Measurements from ENCODE around the gene D2HGDH. TPM values are rescaled to one million over a fixed set of nuclear protein-coding genes. Genes with fewer than 3 reads are reported as not detected.

The D2HGDH gene
- total and polyA plus RNA-seq, 2 of the 13 experiments (the other 11 are each of a cell fraction or from before 2014, with no cell fraction given): 19.2 to 20.3 TPM

DNA sequence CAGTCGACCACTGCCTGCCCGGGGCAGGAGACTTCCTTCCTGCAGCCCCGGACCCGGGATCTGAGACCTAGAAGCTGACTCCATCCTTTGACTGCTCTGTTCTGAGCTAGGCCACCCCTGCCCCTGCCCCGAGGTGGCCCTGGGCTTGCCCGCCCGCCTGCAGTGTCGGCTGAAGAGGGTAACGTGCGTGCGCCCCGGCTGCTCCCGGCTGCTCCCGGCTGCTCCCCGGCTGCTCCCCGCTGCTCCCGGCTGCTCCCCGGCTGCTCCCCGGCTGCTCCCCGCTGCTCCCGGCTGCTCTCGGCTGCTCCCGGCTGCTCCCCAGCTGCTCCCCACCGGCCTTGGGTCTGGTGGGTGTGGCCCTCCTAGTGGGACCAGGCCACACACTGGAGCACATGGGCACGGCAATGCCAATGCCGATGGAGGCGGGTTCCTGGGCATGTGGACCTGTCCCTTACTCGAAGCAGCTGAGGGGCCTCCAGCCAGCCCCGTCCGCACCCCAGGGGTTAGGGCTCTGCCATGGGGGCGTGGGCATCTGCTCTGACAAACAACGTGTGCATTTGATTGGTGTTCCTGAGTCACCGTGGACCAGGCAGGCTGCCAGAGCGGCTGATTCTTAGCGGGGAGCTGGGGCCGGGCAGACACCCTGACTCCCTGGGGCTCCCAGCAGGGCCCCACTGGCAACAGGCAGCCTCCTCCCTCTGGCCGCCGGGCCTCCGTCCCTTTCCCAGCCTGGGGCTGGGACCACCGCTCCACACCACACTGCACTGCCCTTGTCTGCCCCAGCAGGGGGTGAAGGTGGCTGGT is 40.2 kb downstream of the D2HGDH start (continued):
- TF ChIP-seq, protein P1, sequence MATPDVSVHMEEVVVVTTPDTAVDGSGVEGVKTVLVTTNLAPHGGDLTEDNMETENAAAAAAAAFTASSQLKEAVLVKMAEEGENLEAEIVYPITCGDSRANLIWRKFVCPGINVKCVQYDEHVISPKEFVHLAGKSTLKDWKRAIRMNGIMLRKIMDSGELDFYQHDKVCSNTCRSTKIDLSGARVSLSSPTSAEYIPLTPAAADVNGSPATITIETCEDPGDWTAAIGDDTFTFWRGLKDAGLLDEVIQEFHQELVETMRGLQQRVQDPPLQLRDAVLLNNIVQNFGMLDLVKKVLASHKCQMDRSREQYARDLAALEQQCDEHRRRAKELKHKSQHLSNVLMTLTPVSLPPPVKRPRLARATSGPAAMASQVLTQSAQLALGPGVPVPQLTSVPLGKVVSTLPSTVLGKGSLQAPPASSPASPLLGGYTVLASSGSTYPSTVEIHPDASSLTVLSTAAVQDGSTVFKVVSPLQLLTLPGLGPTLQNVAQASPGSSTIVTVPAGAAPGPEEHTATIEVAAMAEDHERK (CRISPR knock-in tag; IDR thresholded peaks at IDR 0.05; ENCODE audit: low read depth): no peak
- no peak; the same call in 1 of the 2 replicates for TF ChIP-seq HMG20A (CRISPR knock-in tag; IDR thresholded peaks at IDR 0.05; ENCODE audit: borderline replicate concordance)
- no peak for TF ChIP-seq SOX5 (CRISPR knock-in tag; IDR thresholded peaks at IDR 0.05; ENCODE audit: borderline replicate concordance)
- TF ChIP-seq ZNF460 (CRISPR knock-in tag; IDR thresholded peaks at IDR 0.05; ENCODE audit: borderline replicate concordance): no peak
- TF ChIP-seq, protein P2, sequence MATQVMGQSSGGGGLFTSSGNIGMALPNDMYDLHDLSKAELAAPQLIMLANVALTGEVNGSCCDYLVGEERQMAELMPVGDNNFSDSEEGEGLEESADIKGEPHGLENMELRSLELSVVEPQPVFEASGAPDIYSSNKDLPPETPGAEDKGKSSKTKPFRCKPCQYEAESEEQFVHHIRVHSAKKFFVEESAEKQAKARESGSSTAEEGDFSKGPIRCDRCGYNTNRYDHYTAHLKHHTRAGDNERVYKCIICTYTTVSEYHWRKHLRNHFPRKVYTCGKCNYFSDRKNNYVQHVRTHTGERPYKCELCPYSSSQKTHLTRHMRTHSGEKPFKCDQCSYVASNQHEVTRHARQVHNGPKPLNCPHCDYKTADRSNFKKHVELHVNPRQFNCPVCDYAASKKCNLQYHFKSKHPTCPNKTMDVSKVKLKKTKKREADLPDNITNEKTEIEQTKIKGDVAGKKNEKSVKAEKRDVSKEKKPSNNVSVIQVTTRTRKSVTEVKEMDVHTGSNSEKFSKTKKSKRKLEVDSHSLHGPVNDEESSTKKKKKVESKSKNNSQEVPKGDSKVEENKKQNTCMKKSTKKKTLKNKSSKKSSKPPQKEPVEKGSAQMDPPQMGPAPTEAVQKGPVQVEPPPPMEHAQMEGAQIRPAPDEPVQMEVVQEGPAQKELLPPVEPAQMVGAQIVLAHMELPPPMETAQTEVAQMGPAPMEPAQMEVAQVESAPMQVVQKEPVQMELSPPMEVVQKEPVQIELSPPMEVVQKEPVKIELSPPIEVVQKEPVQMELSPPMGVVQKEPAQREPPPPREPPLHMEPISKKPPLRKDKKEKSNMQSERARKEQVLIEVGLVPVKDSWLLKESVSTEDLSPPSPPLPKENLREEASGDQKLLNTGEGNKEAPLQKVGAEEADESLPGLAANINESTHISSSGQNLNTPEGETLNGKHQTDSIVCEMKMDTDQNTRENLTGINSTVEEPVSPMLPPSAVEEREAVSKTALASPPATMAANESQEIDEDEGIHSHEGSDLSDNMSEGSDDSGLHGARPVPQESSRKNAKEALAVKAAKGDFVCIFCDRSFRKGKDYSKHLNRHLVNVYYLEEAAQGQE (IDR thresholded peaks at IDR 0.05; ENCODE audit: borderline replicate concordance in 1 of 2, low read depth in 1 of 2, low read length in 2 of 2): 0 out of 4 replicates have a peak, but pooled peaks of 1 of the 2 experiments have one; percentile 18
- TF ChIP-seq ZNF790 (CRISPR knock-in tag; IDR thresholded peaks at IDR 0.05; ENCODE audit: borderline replicate concordance): 0 out of 2 replicates have a peak, but pooled peaks have one; percentile 23
- TF ChIP-seq, protein P3, sequence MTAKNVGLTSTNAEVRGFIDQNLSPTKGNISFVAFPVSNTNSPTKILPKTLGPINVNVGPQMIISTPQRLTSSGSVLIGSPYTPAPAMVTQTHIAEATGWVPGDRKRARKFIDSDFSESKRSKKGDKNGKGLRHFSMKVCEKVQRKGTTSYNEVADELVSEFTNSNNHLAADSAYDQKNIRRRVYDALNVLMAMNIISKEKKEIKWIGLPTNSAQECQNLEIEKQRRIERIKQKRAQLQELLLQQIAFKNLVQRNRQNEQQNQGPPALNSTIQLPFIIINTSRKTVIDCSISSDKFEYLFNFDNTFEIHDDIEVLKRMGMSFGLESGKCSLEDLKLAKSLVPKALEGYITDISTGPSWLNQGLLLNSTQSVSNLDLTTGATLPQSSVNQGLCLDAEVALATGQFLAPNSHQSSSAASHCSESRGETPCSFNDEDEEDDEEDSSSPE (CRISPR knock-in tag; IDR thresholded peaks at IDR 0.05): no peak
- no peak for TF ChIP-seq ZMYM2 (CRISPR knock-in tag; IDR thresholded peaks at IDR 0.05)
- TF ChIP-seq ZNF746 (CRISPR knock-in tag; IDR thresholded peaks at IDR 0.05): no peak
- TF ChIP-seq SP140L (CRISPR knock-in tag; IDR thresholded peaks at IDR 0.05; ENCODE audit: borderline replicate concordance): no peak
- TF ChIP-seq, protein P4, sequence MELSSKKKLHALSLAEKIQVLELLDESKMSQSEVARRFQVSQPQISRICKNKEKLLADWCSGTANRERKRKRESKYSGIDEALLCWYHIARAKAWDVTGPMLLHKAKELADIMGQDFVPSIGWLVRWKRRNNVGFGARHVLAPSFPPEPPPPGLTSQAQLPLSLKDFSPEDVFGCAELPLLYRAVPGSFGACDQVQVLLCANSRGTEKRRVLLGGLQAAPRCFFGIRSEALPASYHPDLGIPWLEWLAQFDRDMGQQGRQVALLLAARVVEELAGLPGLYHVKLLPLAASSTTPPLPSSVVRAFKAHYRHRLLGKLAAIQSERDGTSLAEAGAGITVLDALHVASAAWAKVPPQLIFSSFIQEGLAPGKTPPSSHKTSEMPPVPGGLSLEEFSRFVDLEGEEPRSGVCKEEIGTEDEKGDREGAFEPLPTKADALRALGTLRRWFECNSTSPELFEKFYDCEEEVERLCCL (CRISPR knock-in tag; IDR thresholded peaks at IDR 0.05; ENCODE audit: borderline replicate concordance): no peak
- TF ChIP-seq SMC3 (IDR thresholded peaks at IDR 0.05; ENCODE audit: low read length): no peak
- no peak for TF ChIP-seq TSC22D2 (CRISPR knock-in tag; IDR thresholded peaks at IDR 0.05; ENCODE audit: borderline replicate concordance)
- TF ChIP-seq, protein P5, sequence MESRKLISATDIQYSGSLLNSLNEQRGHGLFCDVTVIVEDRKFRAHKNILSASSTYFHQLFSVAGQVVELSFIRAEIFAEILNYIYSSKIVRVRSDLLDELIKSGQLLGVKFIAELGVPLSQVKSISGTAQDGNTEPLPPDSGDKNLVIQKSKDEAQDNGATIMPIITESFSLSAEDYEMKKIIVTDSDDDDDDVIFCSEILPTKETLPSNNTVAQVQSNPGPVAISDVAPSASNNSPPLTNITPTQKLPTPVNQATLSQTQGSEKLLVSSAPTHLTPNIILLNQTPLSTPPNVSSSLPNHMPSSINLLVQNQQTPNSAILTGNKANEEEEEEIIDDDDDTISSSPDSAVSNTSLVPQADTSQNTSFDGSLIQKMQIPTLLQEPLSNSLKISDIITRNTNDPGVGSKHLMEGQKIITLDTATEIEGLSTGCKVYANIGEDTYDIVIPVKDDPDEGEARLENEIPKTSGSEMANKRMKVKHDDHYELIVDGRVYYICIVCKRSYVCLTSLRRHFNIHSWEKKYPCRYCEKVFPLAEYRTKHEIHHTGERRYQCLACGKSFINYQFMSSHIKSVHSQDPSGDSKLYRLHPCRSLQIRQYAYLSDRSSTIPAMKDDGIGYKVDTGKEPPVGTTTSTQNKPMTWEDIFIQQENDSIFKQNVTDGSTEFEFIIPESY (CRISPR knock-in tag; IDR thresholded peaks at IDR 0.05): no peak; the same call in 1 of the 2 replicates
- TF ChIP-seq, protein P6, sequence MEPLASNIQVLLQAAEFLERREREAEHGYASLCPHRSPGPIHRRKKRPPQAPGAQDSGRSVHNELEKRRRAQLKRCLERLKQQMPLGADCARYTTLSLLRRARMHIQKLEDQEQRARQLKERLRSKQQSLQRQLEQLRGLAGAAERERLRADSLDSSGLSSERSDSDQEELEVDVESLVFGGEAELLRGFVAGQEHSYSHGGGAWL (CRISPR knock-in tag; IDR thresholded peaks at IDR 0.05): no peak; the same call in 1 of the 2 replicates
- no peak for TF ChIP-seq ZNF556 (CRISPR knock-in tag; IDR thresholded peaks at IDR 0.05; ENCODE audit: borderline replicate concordance)
- no peak for TF ChIP-seq ZFP36 (IDR thresholded peaks at IDR 0.05; ENCODE audit: borderline replicate concordance, low read depth, low read length, partially characterized antibody)
- TF ChIP-seq CCDC6 (CRISPR knock-in tag; IDR thresholded peaks at IDR 0.05): no peak

Data from HepG2 (cell line).